Measurements from ENCODE around the gene RNU7-1.

DNA sequence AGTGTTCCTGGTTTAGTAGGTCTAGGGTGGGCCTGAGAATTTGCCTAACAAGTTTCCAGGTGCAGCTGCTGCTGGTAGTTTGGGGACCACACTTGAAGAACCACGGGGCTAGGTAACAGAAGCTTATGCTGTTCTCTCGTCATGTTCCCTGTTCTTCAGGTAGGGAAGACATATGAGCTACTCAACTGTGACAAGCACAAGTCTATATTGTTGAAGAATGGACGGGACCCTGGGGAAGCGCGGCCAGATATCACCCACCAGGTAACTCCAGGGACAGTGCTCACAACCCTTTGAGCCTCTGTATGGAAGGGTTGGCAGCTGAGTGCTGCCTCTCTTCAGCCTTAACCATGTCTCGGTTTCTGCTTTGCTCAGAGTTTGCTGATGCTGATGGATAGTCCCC, 30.6 kb downstream of the RNU7-1 start:
- TF ChIP-seq, protein P1, sequence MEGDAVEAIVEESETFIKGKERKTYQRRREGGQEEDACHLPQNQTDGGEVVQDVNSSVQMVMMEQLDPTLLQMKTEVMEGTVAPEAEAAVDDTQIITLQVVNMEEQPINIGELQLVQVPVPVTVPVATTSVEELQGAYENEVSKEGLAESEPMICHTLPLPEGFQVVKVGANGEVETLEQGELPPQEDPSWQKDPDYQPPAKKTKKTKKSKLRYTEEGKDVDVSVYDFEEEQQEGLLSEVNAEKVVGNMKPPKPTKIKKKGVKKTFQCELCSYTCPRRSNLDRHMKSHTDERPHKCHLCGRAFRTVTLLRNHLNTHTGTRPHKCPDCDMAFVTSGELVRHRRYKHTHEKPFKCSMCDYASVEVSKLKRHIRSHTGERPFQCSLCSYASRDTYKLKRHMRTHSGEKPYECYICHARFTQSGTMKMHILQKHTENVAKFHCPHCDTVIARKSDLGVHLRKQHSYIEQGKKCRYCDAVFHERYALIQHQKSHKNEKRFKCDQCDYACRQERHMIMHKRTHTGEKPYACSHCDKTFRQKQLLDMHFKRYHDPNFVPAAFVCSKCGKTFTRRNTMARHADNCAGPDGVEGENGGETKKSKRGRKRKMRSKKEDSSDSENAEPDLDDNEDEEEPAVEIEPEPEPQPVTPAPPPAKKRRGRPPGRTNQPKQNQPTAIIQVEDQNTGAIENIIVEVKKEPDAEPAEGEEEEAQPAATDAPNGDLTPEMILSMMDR (IDR thresholded peaks at IDR 0.05): no peak
- no peak for TF ChIP-seq POLR2A (IDR thresholded peaks at IDR 0.05)

All from Peyer's patch (tissue), 4 donors.